AG20443 (cell line): ENCODE results near the gene LAMP5.

Source experiments
- DNase-seq: peaks from one replicate; pipeline ENCODE4 v3.0.0; 2012; ENCODE audit warnings: low spot score, mixed read lengths

LAMP5 gene

GRCh38 chr20:9500121-9500520 lies 14.3 kb upstream of the LAMP5 start:
- no peak for DNase-seq

- no peak for DNase-seq
These were observed 12.9 kb upstream of the LAMP5 start for GRCh38 chr20:9501473-9501872.

GRCh38 chr20:9503526-9504245 lies 10.7 kb upstream of the LAMP5 start:
- peak; percentile 37 for DNase-seq

- DNase-seq = no peak
These were observed 8.0 kb upstream of the LAMP5 start for GRCh38 chr20:9506280-9506821.

DNA sequence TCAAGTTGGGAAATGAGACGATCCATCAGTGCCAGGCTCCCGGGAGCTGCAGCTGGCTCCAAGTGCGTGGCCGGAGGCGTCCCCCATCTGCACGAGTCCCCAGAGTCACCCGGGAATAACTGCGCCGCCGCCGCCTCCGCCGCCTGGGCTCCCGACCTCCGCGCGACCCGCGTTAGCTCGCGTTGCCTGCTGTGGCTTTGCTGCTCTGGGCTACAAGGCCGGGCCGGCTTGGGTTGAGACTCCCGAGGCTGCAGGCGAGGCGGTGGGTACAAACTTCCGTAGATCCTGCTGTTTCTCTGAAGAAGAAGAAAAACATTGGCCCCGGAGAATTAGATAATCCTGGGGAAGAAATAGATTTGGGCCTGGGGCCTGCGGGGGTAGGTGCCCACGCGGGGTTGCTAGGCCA lies 7.4 kb upstream of the LAMP5 start:
- DNase-seq = no peak

- no peak for DNase-seq
These were observed 6.7 kb upstream of the LAMP5 start for GRCh38 chr20:9507544-9508239.

GRCh38 chr20:9508240-9508661 lies 6.1 kb upstream of the LAMP5 start:
- no peak for DNase-seq

- DNase-seq = no peak
These were observed 5.7 kb upstream of the LAMP5 start for GRCh38 chr20:9508696-9509178.

GRCh38 chr20:9509246-9509645 lies 5.1 kb upstream of the LAMP5 start:
- DNase-seq = no peak

GRCh38 chr20:9510911-9511310 lies 3.5 kb upstream of the LAMP5 start:
- DNase-seq = no peak

- DNase-seq = no peak
These were observed 324 bp upstream of the LAMP5 start for GRCh38 chr20:9514072-9514460.

- no peak for DNase-seq
These were observed 810 bp downstream of the LAMP5 start for GRCh38 chr20:9515214-9515585.

GRCh38 chr20:9515741-9516233 lies 1.4 kb downstream of the LAMP5 start:
- no peak for DNase-seq

GRCh38 chr20:9516234-9516871 lies 2.0 kb downstream of the LAMP5 start:
- peak; percentile 34 for DNase-seq

DNA sequence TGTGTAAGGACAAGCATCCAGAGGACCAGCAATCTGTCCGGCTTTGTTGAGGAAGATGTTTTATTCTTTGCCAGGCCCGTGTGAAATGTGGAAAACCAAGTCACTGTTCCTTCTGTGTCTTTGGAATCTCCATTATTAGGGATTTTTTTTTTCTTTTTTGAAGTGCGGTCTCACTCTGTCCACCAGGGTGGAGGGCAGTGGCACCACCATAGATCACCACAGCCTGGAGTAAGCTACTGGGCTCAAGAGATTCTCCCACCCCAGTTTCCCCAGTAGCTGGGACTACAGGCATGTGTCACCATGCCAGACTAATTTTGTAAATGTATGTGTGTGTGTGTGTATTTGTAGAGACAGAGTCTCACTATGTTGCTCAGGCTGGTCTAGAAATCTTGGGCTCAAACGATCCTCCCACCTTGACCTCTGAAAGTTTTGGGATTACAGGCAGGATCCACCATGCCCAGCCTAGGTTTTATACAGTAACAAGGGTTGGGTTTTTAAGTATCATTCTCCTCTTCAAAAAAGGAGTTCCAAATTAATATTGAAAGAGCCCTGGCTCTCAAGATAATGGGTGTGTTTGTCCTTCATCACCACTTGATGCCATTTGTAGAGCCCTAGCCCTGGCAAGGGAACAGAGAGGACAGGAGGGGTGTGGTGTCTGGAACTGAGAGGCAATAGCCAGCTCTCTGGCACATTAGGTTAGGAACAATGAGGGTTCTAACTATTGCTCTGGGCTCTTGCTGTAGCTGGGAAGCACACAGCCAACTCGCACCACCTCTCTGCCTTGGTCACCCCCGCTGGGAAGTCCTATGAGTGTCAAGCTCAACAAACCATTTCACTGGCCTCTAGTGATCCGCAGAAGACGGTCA lies 3.1 kb downstream of the LAMP5 start:
- DNase-seq = no peak

DNA sequence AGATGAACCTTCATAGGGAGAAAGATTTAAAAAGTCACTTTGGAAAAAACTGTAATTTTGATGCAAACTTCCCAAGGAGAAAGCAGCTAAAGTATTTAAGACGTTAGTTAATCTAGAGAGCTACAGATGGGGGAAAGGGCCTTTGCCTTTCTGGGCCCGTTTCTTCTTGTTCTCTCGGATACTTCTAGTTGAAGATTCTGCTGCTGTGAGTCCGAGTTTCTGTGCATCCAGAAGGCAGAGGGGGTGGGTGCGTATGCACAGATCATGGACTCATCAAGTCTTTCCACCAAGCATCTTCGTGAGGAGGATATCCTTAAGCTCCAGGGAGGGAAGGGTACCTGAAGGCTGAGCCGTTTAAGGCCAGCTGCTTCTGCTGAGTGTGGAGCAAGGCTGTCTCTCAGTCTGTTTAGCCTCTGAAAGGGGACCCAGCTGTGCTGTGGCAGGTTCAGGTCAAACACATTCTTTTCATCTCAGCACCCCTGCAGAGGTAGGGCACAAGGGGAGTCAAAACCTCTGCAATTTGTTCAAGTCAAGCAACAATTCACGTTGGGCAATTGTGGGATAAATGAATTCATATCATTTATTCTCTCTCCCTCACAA lies 4.3 kb downstream of the LAMP5 start:
- DNase-seq = no peak

- DNase-seq = no peak
These were observed 5.7 kb downstream of the LAMP5 start for GRCh38 chr20:9520086-9520485.

DNA sequence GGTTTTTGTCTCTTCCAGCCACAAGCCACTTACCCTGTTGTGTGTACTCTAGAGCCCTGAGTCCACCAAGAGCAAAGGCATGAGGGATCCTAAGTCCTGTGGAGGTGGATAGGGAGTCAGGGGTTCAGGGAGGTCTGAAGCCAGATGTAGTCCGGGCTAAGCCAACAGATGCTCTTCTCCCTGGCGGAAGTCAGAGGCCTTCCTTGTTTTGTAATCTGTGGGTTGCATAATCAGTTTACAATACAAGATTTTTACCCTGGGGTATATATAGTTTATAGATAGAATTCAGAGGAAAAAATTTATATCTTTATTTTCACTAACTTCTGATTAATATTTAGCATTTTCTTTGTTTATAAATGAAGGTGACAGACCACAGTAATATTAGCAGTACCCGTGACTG lies 9.2 kb downstream of the LAMP5 start:
- no peak for DNase-seq

GRCh38 chr20:9531581-9531980 lies 17.2 kb downstream of the LAMP5 start:
- no peak for DNase-seq

DNA sequence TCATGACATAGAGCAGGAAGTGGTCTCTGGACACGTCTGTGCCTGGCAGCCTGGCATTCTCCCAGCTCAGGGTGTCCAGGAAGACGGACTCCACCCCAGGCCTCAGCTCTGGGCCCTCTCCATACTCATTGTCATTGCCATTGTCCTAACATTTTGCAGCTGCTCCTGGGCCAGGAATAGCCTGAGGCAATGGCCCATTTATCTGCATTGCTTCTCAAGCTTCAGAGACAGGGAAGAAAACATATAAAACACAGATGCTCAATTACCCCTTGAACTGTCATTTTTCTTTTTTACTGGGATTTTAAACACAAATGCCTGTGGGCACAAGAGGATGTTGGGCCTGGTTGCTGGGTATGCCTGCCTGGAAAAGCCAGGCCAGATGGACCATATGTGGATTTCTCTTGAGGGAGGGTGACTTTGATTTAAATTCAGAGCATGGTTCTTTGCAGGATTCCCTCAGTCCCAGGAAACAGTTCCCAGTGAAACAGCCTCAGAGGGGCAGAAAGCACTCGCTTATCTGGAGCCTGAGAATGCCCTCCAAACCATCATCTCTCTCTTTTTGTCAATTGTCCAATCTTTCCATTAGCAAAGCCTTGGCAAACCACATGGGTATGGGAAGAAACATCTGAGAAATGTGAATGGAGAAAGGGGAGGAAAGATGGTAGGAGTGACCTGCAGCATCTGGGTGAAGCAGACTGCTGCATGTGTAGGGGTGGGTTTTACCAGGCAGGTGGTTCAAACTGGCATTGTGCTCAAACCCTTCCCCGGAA lies 17.9 kb downstream of the LAMP5 start:
- DNase-seq = no peak

GRCh38 chr20:9534025-9534424 lies 19.6 kb downstream of the LAMP5 start:
- DNase-seq = no peak
